GM18867 (cell line): ENCODE measurements around the gene HMCN1.

ENCODE experiments used
- ATAC-seq: cut with Tn5 transposase; IDR thresholded peaks from one replicate; pipeline ENCODE4 v1.9.1; 2021; ENCODE audit warnings: mild to moderate bottlenecking, moderate library complexity; ENCODE audit not compliant: unreplicated experiment

Gene HMCN1

DNA sequence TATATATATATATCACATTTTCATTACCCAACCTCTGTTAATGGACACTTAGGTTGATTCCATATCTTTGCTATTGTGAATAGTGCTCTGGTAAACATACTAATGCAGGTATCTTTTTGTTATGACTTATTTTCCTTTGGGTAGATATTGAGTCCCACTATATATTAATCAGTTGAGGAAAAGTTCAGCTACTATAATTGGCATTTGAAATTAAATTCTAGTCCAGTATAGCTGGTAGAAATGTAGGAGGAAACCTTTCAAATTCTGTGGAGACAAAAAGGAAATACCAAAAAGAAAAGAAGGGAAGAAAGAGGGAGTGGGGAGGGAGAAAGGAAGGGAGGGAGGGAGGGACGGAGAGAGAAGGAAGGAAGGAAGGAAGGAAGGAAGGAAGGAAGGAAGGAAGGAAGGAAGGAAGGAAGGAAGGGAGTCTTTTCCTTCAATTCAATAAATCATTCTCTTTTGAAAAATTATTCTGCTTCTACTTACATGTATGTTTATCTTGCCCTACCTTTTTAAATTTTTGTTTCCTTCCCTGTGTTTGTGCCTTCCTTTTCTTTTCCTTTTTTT is 329.0 kb downstream of the HMCN1 start:
- ATAC-seq, result no peak

DNA sequence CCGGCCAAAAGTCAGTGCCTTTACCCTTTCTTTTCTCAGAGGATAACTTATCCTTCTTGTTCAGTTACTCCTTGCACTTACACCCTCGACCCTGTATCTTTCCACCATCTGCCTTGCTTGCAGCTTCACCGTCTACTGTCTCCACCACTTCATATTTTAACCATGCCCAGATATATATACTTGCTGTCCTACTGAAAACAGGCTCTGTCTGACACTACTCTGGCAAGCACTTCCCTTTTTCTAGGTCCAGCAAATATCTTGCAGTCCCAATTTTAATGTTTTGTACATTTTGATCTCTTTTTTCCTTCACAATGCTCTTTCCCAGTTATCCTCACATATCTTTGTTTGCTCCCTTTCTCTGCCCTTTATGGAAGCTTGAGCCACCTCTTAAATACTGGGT is 332.2 kb downstream of the HMCN1 start:
- ATAC-seq, result no peak

DNA sequence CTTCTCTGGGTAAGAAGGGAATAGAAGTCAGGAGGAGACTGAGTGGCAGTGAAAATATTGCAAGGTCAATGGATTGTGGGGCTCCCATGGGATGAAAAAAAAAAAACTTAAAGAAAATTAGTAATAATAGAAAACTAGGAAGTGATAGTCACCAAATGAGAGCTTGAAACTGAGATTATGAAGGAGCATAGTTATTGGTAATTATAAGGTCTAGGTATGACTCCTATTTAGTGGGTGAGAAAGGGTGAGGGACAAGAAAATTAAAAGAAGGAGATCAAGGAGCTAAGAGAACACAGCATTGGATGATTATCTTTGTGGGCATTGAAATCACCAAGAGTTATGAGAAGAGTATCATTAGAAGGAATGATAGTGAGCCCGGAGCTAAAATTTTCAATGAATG is 339.5 kb downstream of the HMCN1 start:
- ATAC-seq, result no peak

DNA sequence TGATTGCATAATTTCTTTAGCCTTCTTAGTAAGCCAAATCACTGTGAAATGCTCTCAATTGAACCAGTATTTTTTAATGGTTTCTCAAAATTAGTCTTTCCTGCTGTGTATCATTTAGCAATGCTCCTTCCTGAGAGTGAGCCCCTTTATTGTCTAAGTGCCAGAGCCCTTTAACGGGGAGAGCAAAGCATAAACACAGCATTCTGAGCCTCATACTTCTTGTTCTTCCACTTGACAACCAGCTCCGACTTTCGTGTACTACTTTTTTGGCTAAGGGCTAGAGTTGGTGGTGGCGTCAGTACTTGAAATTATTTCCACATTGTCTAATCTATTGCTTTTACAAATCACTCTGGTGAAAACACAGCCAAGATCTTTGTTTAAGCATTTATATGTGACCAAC is 341.8 kb downstream of the HMCN1 start:
- no peak for ATAC-seq

DNA sequence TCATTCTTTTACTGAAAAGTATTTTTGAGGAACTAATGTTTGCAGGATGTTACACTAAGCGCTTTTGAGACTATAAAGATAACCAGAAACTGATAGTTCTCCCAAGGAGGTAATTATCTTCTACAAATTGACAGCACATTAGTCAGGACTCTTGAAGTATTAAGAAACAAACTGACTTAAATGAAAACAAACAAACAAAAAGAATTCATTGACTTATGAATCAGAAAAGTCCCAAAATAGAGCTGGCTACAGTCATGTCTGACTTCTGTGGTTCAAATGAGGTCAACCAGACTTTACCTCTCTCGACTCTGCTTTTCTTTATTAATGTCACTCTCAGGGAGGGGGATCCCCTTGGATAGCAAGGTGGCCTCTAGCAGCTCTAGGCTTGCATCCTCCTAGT is 344.1 kb downstream of the HMCN1 start:
- ATAC-seq, result peak; percentile 93

DNA sequence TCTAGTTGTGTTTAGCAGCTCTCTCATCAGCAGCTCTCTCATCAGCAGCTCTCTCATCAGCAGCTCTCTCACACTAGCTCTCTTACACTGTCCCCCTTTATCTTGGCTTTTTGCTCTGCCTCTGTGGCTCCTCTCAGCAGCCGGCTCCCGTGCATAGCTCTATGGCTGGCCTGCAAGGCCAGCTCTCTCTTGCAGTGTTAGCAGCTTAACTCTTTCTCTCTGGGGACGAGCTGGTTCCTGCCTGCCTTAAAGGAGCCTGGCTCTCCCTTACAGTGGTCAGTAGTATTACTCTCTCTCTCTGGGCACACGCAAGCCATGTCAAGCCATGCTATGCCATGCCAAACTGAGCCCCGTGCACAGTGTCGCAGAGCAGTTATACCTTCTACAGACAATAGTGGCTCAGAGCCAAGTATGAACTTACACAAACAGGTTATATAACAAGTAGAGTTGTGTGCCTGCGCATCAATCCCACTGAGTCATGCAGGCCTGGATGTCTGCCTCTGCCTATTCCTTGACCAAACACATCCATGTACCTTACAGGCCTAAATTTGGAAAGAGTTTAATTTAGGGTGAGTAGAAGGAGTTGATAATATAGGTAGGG is 345.0 kb downstream of the HMCN1 start:
- no peak for ATAC-seq

DNA sequence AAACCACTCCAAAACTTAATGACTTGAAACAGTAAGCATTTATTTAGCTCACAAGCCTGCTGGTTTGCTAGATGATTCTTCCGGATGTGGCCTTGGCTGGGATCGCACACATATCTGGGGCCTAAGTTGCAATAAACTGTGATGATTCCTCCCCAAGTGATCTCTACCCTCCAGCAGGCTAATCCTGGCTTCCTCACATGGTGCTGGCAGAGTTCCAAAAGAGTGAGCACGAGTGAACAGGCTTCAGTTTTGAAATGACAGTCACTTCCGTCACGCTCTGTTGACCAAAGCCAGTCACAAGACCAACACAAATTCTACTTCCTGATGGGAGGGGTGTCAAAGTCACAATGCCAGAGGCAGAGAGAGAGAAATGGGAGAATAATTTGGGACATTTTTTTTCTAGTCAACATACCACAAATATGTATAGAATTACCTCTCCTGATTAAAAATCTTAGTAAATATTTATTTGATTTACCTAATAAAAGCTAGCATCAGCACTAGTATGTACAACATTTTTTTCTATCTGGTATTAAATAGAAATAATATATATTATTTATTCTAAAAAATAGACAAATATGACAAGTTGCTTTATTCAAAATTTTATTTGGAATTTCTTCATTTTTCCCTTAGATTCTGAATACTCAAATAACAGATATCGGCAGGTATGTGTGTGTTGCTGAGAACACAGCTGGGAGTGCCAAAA is 348.2 kb downstream of the HMCN1 start:
- peak; percentile 67 for ATAC-seq

DNA sequence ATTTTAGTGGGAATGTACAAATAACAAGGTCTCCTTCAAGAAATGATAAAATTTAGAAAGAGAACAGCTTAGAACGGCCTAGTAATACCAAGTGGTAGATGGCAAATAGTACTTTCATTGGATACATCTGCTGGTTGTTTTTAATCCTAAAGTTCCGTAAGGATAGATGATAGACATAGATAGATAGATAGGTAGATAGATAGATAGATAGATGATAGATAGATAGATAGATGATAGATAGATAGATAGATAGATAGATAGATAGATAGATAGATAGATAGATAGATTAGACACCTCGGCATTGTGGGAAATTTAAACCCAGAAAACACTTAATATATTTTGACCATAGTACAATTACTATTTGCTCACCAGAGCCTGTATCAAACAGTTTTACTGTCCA is 352.4 kb downstream of the HMCN1 start:
- no peak for ATAC-seq

DNA sequence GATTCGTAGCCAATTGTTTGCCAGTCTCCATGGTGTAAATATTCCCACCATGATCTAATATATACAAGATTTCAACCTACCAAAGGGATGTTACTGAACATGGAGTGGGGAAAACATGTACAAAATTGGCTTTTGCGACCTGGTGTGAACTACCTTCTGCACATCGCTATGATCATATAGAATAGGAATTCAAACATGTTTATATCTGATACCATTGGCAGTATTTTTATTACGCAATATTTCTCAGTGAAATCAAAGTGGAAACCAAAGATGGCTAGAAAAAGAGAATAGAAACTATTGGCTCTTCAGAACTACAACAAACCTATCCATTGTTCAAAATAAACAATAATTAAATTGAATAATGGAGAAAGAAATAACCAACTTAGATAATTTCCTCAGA is 355.7 kb downstream of the HMCN1 start:
- ATAC-seq, result no peak

DNA sequence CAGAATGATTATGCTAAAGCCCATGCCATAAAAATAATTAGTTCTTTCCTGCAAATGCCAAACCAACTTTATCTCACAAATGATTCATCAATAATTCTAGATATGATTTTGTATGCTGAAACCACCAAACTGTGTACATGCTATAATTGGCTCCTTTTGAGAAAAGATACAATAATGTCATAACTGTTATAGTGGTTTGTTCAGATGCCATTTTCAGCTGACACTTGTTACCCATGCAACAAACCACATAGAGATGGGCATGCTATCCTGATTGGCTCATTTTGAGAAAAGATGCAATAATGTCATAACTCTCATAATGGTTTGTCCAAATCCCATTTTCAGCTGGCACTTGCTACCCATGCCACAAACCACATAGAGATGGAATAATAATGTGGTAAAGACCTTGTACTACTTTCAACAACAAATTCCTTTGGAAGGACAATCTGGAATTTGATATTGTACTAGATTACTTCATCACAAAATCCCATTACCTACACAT is 357.1 kb downstream of the HMCN1 start:
- no peak for ATAC-seq

DNA sequence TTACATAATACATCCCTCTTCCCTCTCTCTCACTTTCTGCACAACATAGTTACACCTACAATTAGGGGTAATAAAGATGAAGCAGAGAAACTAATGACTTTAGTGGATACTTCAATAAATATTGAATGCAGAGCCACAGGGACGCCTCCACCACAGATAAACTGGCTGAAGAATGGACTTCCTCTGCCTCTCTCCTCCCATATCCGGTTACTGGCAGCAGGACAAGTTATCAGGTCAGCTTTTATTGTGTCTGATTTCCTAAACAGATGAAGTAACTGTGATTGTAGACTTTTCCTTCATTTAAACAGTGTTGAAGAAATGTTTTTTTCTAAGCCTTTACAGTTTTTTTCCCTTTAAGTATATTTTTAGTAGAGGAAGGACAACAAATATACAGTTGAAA is 359.2 kb downstream of the HMCN1 start:
- no peak for ATAC-seq

DNA sequence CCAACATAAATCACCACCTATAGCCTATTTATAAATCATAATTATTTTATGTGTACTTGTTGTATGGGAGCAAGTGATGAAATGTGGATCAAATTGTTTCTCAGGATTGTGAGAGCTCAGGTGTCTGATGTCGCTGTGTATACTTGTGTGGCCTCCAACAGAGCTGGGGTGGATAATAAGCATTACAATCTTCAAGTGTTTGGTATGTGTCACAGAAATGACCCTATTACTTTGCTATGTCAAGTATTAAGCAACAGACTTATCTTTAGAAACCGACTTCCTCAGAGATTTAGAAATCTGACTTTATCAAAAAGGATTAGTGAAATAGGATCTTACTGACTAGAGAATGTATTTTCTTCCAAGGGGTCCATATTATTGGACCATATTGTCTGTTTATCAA is 360.0 kb downstream of the HMCN1 start:
- ATAC-seq, result no peak

DNA sequence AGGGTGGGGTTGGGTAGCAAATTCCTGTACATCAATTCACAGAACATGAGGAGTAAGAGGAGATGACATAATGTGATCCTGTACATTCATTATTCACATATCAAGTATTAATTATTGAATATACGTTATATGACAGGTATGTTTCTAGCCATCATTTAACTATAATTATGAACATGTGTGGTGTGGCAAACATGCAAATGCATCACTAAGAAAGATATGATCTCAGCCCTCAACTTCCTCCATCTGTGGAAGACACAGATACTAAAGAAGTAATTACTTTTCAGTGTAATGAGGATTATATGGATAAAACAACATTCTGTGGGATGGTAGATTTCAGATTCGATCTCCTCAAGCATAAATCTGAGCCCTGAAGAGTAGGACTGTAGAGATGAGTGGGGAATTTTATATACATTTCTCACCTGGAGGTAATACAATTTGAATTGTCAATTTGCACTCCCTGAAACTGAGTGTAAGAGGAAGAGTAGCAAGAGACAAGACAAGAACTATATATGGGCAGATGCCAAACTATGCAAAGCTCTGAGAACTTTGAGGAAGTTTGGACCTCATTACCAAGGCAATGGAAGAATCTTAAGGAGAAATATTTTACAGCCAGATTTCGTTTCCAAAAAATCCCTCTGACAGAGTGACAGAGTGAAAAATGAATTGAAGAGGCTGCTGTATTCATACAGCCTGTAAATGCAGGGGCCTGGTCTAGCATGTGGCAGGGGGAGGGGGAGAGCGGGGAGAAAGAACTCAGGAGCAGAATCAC is 365.3 kb downstream of the HMCN1 start:
- no peak for ATAC-seq

DNA sequence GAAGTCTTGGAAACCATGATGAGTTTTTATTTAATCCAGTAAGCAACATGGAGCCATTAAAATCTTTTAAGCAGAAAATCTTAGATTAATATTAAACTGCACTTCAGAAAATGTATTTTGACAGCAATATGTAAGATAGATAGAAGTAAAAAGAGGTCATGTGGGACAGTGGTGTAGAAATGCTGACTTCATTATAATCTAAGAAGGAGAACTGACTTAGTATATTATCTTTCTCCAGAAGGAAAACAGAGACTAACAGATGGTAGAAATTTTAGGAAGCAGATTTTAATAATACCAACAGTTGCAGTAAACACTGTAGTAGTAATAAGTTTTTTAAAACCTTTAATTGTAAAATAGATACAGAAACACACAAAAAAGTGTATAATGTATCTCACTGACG is 367.9 kb downstream of the HMCN1 start:
- no peak for ATAC-seq

DNA sequence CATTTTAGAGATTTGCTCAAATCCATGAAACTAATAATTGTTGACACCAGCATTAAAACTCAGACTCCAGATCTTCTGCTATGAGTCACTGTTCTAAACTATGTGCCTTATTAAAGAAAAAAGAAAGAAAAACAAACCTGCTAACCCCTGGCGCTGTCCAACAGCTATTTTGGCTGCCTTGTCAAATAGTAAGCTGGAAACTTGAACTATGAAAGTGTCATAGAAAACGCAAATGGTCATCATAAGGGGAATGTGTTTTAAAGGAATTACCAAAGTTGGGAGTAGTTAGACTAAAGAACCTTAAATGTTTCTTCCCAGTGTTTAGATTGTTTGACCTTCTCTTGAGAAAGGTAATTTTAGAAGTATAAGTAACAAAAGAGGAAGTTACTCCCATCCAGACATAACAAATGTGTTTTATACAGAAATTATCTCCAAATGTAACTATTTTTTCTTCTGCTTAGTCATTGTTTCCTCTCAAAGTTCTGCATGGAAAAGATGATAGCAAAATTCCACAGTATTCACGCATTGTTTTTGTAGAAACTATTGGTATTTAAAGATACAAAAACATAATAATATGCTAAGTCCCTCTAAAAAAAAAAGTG is 368.5 kb downstream of the HMCN1 start:
- ATAC-seq, result no peak

DNA sequence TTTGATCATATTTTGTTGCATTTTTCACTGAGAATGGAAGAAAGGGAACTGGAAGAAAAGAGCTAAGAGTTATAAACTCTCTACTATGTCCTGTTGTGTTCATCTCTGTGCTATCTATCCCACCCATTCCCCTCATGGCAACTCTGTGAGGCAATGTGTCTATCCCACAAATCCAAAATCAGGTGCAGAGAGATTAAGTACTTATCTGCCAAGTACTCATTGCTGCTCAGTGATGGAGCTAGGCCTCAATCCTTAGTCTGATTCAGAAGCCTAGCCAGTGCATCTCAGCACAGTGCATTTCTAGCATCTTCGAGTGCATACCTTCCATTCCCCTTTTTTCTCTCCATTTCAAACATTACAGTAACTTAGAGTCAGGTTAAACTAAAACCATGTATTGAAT is 370.3 kb downstream of the HMCN1 start:
- no peak for ATAC-seq

DNA sequence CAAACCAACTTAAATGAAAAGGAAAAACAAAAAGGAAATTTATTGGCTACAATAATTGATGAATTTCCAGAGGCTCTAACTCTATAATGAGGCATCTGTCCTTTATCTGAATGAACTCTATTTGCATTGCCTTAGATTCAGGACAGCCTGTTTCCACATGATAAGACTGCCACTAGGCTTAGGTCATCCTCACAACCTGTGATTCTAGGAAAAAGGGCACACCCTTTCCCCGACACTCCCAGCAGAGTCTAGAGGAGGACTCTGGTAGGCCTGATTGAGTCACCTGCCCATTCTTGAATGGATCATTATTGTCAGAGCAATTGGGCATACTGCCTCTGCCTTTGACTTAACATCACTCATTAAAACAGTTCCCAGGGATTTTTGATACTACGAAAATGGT is 378.1 kb downstream of the HMCN1 start:
- no peak for ATAC-seq

DNA sequence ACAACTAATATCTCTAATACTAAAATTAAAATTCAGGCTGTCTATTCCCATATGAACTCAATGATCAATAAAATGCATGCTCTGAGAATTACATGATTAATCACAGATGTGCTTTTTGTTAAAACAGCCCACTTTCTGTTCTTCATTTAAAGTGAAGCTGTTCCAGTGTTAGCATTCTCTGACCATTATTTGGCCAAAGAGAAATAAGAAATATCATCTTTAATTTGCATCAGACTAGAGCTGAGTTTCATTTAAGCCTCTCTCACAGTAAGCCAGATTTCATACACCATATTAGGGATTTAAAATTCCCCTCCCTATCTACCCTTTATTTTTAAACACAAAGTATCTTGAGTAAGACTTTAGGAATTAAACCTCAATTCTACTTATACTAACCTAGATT is 379.3 kb downstream of the HMCN1 start:
- no peak for ATAC-seq

DNA sequence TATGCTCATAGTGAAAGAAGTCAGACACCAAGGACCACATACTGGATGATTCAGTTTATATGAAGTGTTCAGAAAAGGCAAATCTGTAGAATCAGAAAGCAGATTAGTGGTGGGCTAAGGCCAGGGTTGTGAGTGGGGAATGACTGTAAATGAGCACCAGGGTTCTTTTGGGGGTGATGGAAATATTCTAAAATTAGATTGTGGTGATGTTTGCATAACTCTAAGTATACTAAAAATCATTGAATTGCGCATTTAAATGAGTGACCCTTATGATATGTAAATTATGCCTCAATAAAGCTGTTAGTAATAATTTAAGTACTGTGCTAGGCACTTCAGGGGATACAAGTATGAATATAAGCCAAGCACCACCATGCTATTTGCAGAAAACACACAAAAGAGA is 384.5 kb downstream of the HMCN1 start:
- ATAC-seq, result no peak

DNA sequence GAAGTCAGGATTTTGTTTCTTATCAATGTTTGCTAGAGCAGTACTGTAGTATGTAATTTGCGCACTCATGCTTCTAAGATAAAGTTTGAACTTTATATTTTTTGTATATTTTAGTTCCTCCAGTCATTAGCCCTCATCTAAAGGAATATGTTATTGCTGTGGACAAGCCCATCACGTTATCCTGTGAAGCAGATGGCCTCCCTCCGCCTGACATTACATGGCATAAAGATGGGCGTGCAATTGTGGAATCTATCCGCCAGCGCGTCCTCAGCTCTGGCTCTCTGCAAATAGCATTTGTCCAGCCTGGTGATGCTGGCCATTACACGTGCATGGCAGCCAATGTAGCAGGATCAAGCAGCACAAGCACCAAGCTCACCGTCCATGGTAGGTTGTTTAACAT is 388.6 kb downstream of the HMCN1 start:
- ATAC-seq, result no peak

DNA sequence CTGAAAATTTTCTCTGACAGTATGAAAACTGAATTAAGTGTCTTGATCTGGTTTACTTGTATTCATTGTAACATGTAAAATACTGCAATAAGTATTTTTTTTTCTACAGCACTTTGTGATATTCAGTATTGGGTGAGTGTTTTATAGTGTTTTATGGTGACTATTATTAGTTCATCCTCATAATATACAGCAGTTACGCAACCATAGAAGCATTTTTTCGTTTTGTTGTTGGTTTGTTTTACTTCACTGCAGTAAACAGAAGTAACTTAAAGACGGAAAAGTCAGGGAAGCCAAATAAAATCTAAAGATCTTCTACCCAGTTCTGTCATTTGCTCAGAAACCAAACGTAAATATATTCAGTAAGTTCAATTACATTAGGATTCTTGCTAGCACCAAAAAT is 390.8 kb downstream of the HMCN1 start:
- ATAC-seq, result no peak
